Epidermal melanocyte (primary cell): ENCODE results near the gene ZNF408.
"Not testable (repeated sequence)": the region's sequence is repeated elsewhere in the genome, so short reads cannot be mapped to it uniquely, and the experiment has no call there.

ENCODE experiments used
- DNase-seq: peaks from one replicate; pipeline ENCODE4 v3.0.0; 2011; ENCODE audit warnings: low spot score; ENCODE audit not compliant: insufficient read length

Gene ZNF408

GRCh38 chr11:46697303-46697702, 3.5 kb upstream of the ZNF408 start:
- no peak for DNase-seq

- DNase-seq = no peak
Observed at GRCh38 chr11:46697723-46698122, 3.1 kb upstream of the ZNF408 start.

GRCh38 chr11:46698597-46698996, 2.2 kb upstream of the ZNF408 start:
- DNase-seq = no peak

GRCh38 chr11:46701078-46701654, 335 bp downstream of the ZNF408 start:
- no peak for DNase-seq

- no peak for DNase-seq
Observed at GRCh38 chr11:46705070-46705688, 4.3 kb downstream of the ZNF408 start.

- no peak for DNase-seq
Observed at GRCh38 chr11:46706886-46707285, 6.1 kb downstream of the ZNF408 start.

- not testable (repeated sequence) for DNase-seq
Observed at GRCh38 chr11:46709351-46709750, 8.5 kb downstream of the ZNF408 start.

- DNase-seq = peak; percentile 60
Observed at GRCh38 chr11:46710821-46711269, 10.0 kb downstream of the ZNF408 start.

- no peak for DNase-seq
Observed at GRCh38 chr11:46711303-46711702, 10.5 kb downstream of the ZNF408 start.

- DNase-seq = no peak
Observed at GRCh38 chr11:46712874-46713576, 12.2 kb downstream of the ZNF408 start.

GRCh38 chr11:46717825-46718154, 17.0 kb downstream of the ZNF408 start:
- not testable (repeated sequence) for DNase-seq

- DNase-seq = no peak
Observed at GRCh38 chr11:46718155-46719019, 17.6 kb downstream of the ZNF408 start.

GRCh38 chr11:46719048-46719542, 18.3 kb downstream of the ZNF408 start, which contains the start of gene F2:
F2 (plus strand) TSS chr11:46719213; CDS start chr11:46719236, 23 bp downstream.
- no peak for DNase-seq

- DNase-seq = no peak
Observed at GRCh38 chr11:46719543-46720218, 18.9 kb downstream of the ZNF408 start.

GRCh38 chr11:46721286-46721685, 20.5 kb downstream of the ZNF408 start:
- DNase-seq = no peak

GRCh38 chr11:46722566-46723358, 21.9 kb downstream of the ZNF408 start:
- DNase-seq = no peak

- DNase-seq = no peak
Observed at GRCh38 chr11:46723359-46723680, 22.5 kb downstream of the ZNF408 start.

GRCh38 chr11:46724088-46724487, 23.3 kb downstream of the ZNF408 start:
- no peak for DNase-seq

GRCh38 chr11:46725338-46726205, 24.7 kb downstream of the ZNF408 start:
- no peak for DNase-seq
